HepG2 (cell line): ENCODE measurements around the gene SLC35B1. TPM values are rescaled to one million over a fixed set of nuclear protein-coding genes. Genes with fewer than 3 reads are reported as not detected.

Experiments used
- ATAC-seq: fragments of 200-7000 bp; cut with Tn5 transposase; 3 replicates; pipeline ENCODE4 v1.9.1; 2020; ENCODE audit warnings: mild to moderate bottlenecking, moderate library complexity
- BruUV-seq: library from RNA; stranded (reverse); fragments of 400-500 nt; replicated peaks from 2 replicates; lab custom pipeline; 2021; lab: Mats Ljungman, UMichigan
- CTCF ChIA-PET: fragments of 300-600 bp; formaldehyde crosslinking; extraction: SDS; loops from one replicate; lab custom pipeline; 2021; ENCODE audit warnings: low total read pairs, inconsistent platforms, low intra/inter-chr PET ratio; lab: Yijun Ruan, JAX
- POLR2A ChIA-PET: fragments of 350-600 bp; sonication (Branson Sonifier 250); formaldehyde crosslinking; loops from one replicate; lab custom pipeline; 2020; ENCODE audit warnings: antibody characterized with exemption, inconsistent platforms; lab: Yijun Ruan, JAX
- DNase-seq: peaks from one replicate; pipeline ENCODE4 v3.0.0-alpha.2; 2015; ENCODE audit warnings: low spot score
- FAIRE-seq: peaks from 3 replicates; lab custom pipeline; 2011; peaks lifted over from hg19 to GRCh38; lab: Jason Lieb, UNC
- H2AFZ ChIP-seq: one replicate; pipeline ENCODE4 v1.6.1; 2011; ENCODE audit warnings: low read length, inconsistent platforms
- H3K27ac ChIP-seq: fragments of 300-600 bp; 3 replicates; pipeline ENCODE4 v1.8.0; 2011; ENCODE audit warnings: mixed run types, mild to moderate bottlenecking, mixed read lengths, low read length, inconsistent platforms; ENCODE audit not compliant: insufficient read depth; ENCODE audit errors: extremely low read length
- H3K27me3 ChIP-seq, 2 experiments: fragments of 200-600 bp in 1 of 2; 2 replicates in 1 of 2; 3 replicates in 1 of 2; pipeline versions ENCODE4 v1.6.0 to v1.8.0; 2011; ENCODE audit warnings: low read length in 2 of 2, mild to moderate bottlenecking in 2 of 2, moderate library complexity in 2 of 2, inconsistent platforms in 1 of 2; ENCODE audit not compliant: insufficient read depth in 2 of 2, control insufficient read depth in 1 of 2
- H3K36me3 ChIP-seq, 2 experiments: fragments of 200-600 bp in 1 of 2; replicated peaks in 1 of 2; 2 replicates in 1 of 2; 3 replicates in 1 of 2; pipeline versions ENCODE4 v1.5.1 to v1.8.0; 2011; ENCODE audit warnings: low read length in 2 of 2, inconsistent platforms in 1 of 2; ENCODE audit not compliant: insufficient read depth in 2 of 2, control insufficient read depth in 1 of 2
- H3K4me1 ChIP-seq: 2 replicates; pipeline ENCODE4 v1.5.1; 2012; ENCODE audit warnings: low read length, inconsistent platforms; ENCODE audit not compliant: insufficient read depth
- H3K4me2 ChIP-seq: 2 replicates; pipeline ENCODE4 v1.6.0; 2011; ENCODE audit warnings: low read depth, low read length, inconsistent platforms
- H3K4me3 ChIP-seq, 3 experiments: fragments of 200-600 bp in 1 of 3; sonication (generic), shearing (Covaris generic) in 1 of 3; replicated peaks in 1 of 3; 2 replicates each; pipeline ENCODE4 v1.5.1; 2011 to 2016; ENCODE audit warnings: low read length in 3 of 3, inconsistent platforms in 2 of 3, low read depth in 2 of 3, mild to moderate bottlenecking in 2 of 3, control low read depth in 1 of 3, mixed read lengths in 1 of 3; ENCODE audit not compliant: insufficient read depth in 1 of 3
- H3K79me2 ChIP-seq: one replicate; pipeline ENCODE4 v1.6.1; 2011; ENCODE audit warnings: low read length, inconsistent platforms; ENCODE audit not compliant: insufficient read depth
- H3K9ac ChIP-seq: 2 replicates; pipeline ENCODE4 v1.6.0; 2011; ENCODE audit warnings: mild to moderate bottlenecking, low read depth, low read length, inconsistent platforms; ENCODE audit not compliant: insufficient read depth
- H3K9me3 ChIP-seq: 2 replicates; pipeline ENCODE4 v1.5.1; 2012; ENCODE audit warnings: mild to moderate bottlenecking, low read length
- H4K20me1 ChIP-seq: 2 replicates; pipeline ENCODE4 v1.6.0; 2011; ENCODE audit warnings: inconsistent platforms, mild to moderate bottlenecking, low read length, moderate library complexity; ENCODE audit not compliant: insufficient read depth
- AGO2 ChIP-seq: fragments of 200-400 bp; formaldehyde crosslinking; optimal IDR thresholded peaks from 2 replicates; pipeline ENCODE3; 2017; ENCODE audit warnings: mild to moderate bottlenecking, low read depth, low read length, moderate library complexity
- CENPT ChIP-seq: sonication (generic); formaldehyde crosslinking; IDR thresholded peaks from 2 replicates; pipeline ENCODE4 v1.8.0; 2022; ENCODE audit warnings: low read depth, mild to moderate bottlenecking, moderate library complexity, missing genetic modification reagents
- KLF16 ChIP-seq, 2 experiments: sonication (generic) in 1 of 2; formaldehyde crosslinking in 1 of 2; IDR thresholded peaks; 2 replicates each; pipeline versions ENCODE4 v1.6.1 to v1.8.0; 2016 to 2023; ENCODE audit warnings: missing genetic modification reagents in 2 of 2, missing compliant biosample characterization in 1 of 2
- MATR3 ChIP-seq: sonication (generic); formaldehyde crosslinking; IDR thresholded peaks from 2 replicates; pipeline ENCODE4 v1.4.0; 2020; ENCODE audit warnings: missing genetic modification reagents
- MTF2 ChIP-seq: sonication (generic); formaldehyde crosslinking; IDR thresholded peaks from 2 replicates; pipeline ENCODE4 v1.5.0; 2020; ENCODE audit warnings: missing genetic modification reagents, borderline replicate concordance
- TEAD3 ChIP-seq: optimal IDR thresholded peaks from 2 replicates; pipeline ENCODE3; 2016; ENCODE audit warnings: borderline replicate concordance
- THYN1 ChIP-seq: sonication (generic); formaldehyde crosslinking; IDR thresholded peaks from 2 replicates; pipeline ENCODE4 v1.8.1; 2023; ENCODE audit warnings: low read depth, mild to moderate bottlenecking, moderate library complexity, missing genetic modification reagents, borderline replicate concordance
- ZHX1 ChIP-seq: sonication (generic); formaldehyde crosslinking; IDR thresholded peaks from 2 replicates; pipeline ENCODE4 v1.8.1; 2022; ENCODE audit warnings: low read depth, mild to moderate bottlenecking, missing genetic modification reagents
- ZNF746 ChIP-seq: sonication (generic); formaldehyde crosslinking; IDR thresholded peaks from 2 replicates; pipeline ENCODE4 v1.8.0; 2022; ENCODE audit warnings: mild to moderate bottlenecking, missing genetic modification reagents
- WGBS: methylation state at CpG from one replicate; pipeline ENCODE4 v1.1.6; 2017; ENCODE audit warnings: low lambda C conversion rate; 5-methylcytosine and 5-hydroxymethylcytosine counted together
- in situ Hi-C: cut with HindIII; loops from 2 replicates; pipeline ENCODE4 v1.10.0; 2017; ENCODE audit warnings: low pct_unique_long_range_greater_than_20kb; ENCODE audit not compliant: extremely low pct_ligation_motif_present
- intact Hi-C: fragments of 100-400 bp; cut with micrococcal nuclease; formaldehyde crosslinking; loops from one replicate; pipeline ENCODE4 v1.10.0; 2022; ENCODE audit not compliant: unreplicated experiment
- polyA plus RNA-seq, 8 experiments: library from polyadenylated mRNA; depleted of rRNA in 3 of 8; stranded (reverse) in 7 of 8; unstranded in 1 of 8; fragments of >200 nt; fragmentation: Illumina TruSeq in 4 of 8; extraction: Trizol in 4 of 8; gene quantifications; 2 replicates each; pipeline versions ENCODE4 v1.2.1 to v1.2.3, GENCODE V29; 2011 to 2016; ENCODE audit warnings: low read depth in 4 of 8, missing spikeins in 1 of 8, mixed read lengths in 1 of 8; ENCODE audit not compliant: insufficient read depth in 1 of 8
- total RNA-seq, 5 experiments: library from RNA; depleted of rRNA; stranded (reverse); fragments of >200 nt; fragmentation: Illumina TruSeq; extraction: Trizol; gene quantifications; 2 replicates each; pipeline ENCODE4 v1.2.3, GENCODE V29; 2016; ENCODE audit warnings: low read depth in 1 of 5
- TF ChIP-seq, protein P1 (sequence below): sonication (generic); formaldehyde crosslinking; IDR thresholded peaks from 2 replicates; pipeline ENCODE4 v1.4.0; 2020; ENCODE audit warnings: missing genetic modification reagents, borderline replicate concordance
- TF ChIP-seq, protein P2 (sequence below): sonication (generic); formaldehyde crosslinking; IDR thresholded peaks from 2 replicates; pipeline ENCODE4 v1.4.0; 2020; ENCODE audit warnings: mild to moderate bottlenecking, missing genetic modification reagents

SLC35B1 gene
- total and polyA plus RNA-seq, 2 of the 13 experiments (the other 11 are each of a cell fraction or from before 2014, with no cell fraction given), result 99.6 to 113 TPM

- no peaks in the 10 kb centered on the region for H4K20me1 ChIP-seq
- WGBS, result 98% methylated on average over 4 of the region's 4 CpGs
- no TSS peak for BruUV-seq
- ChIA-PET CTCF (no interaction called here), POLR2A (no interaction called here)
- in situ Hi-C loops, result no loop called here
- no peaks in the 10 kb centered on the region for H3K4me1 ChIP-seq
- DNase-seq, result no peak
- no peak for TF ChIP-seq MTF2 (CRISPR knock-in tag)
- no peak for TF ChIP-seq THYN1
- TF ChIP-seq, all 625 proteins: peak for 0
- Histone ChIP-seq H3K27me3 (no peaks in the 10 kb centered on the region), H3K36me3 (peaks cover 3 to 17% of the 10 kb centered on the region in 2 experiments; a peak in 4 of 5 replicates), H3K9me3 (no peaks in the 10 kb centered on the region), H3K9ac (no peak overlapping the region), H3K4me2 (no peak overlapping the region), H2AFZ (no peak overlapping the region), H3K79me2 (no peaks in the 10 kb centered on the region), H3K4me3 (no peak overlapping the region), H3K27ac (no peak overlapping the region)
- FAIRE-seq (no peak), ATAC-seq (no peak)
- intact Hi-C loops, result no loop called here
These were observed 19.6 kb upstream of the SLC35B1 start for GRCh38 chr17:49727380-49727779.

DNA sequence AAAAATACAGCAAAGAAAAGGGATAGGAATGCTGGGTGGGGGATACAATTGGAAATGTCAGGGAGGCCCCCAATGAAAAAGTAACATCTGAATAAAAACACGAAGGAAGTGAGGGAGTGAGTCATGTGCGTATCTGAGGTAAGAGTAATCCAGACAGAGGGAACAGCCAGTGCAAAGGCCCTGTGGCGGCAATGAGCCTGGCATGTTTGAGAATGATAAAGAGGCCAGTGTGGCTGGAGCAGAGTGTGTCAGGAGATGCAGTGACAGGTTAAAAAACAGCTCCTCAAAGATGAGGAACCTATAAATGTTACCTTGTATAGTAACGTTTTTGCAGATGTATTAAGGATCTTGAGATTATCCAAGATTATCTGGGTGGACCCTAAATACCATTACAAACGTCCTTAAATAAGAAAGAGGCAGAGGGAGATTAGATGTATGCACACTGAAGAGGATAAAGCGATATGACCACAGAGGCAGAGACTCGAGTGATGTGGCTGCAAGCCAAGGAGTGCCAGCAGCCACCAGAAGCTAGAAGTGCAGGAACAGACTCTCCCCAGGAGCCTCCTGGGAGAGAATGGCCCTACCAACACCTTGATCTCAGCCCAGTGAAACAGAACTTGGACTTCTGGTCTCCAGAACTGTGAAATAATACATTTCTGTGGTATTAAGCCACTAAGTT is 17.8 kb upstream of the SLC35B1 start:
- Histone ChIP-seq H3K27me3 (no peaks in the 10 kb centered on the region), H3K4me3 (no peak overlapping the region), H3K4me1 (no peaks in the 10 kb centered on the region), H4K20me1 (no peaks in the 10 kb centered on the region), H2AFZ (no peak overlapping the region), H3K36me3 (peaks cover 5 to 21% of the 10 kb centered on the region in 2 experiments), H3K9me3 (no peaks in the 10 kb centered on the region), H3K79me2 (no peaks in the 10 kb centered on the region), H3K4me2 (no peak overlapping the region), H3K9ac (no peak overlapping the region), H3K27ac (no peak overlapping the region)
- BruUV-seq, result no TSS peak
- 87% methylated on average over 7 of the region's 7 CpGs for WGBS
- in situ Hi-C loops, result no loop called here
- intact Hi-C loops, result no loop called here
- ATAC-seq (no peak), DNase-seq (no peak), FAIRE-seq (no peak)
- ChIA-PET CTCF (no interaction called here), POLR2A (no interaction called here)
- TF ChIP-seq MATR3 (no peak), ZNF746 (CRISPR knock-in tag) (no peak), CENPT (CRISPR knock-in tag) (no peak), TEAD3 (CRISPR knock-in tag) (no peak), AGO2 (no peak), ZHX1 (CRISPR knock-in tag) (no peak), KLF16 (CRISPR knock-in tag; IDR thresholded peaks at IDR 0.05) (no peak)
- TF ChIP-seq, protein P1, sequence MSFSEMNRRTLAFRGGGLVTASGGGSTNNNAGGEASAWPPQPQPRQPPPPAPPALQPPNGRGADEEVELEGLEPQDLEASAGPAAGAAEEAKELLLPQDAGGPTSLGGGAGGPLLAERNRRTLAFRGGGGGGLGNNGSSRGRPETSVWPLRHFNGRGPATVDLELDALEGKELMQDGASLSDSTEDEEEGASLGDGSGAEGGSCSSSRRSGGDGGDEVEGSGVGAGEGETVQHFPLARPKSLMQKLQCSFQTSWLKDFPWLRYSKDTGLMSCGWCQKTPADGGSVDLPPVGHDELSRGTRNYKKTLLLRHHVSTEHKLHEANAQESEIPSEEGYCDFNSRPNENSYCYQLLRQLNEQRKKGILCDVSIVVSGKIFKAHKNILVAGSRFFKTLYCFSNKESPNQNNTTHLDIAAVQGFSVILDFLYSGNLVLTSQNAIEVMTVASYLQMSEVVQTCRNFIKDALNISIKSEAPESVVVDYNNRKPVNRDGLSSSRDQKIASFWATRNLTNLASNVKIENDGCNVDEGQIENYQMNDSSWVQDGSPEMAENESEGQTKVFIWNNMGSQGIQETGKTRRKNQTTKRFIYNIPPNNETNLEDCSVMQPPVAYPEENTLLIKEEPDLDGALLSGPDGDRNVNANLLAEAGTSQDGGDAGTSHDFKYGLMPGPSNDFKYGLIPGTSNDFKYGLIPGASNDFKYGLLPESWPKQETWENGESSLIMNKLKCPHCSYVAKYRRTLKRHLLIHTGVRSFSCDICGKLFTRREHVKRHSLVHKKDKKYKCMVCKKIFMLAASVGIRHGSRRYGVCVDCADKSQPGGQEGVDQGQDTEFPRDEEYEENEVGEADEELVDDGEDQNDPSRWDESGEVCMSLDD, result no peak
- TF ChIP-seq, protein P2, sequence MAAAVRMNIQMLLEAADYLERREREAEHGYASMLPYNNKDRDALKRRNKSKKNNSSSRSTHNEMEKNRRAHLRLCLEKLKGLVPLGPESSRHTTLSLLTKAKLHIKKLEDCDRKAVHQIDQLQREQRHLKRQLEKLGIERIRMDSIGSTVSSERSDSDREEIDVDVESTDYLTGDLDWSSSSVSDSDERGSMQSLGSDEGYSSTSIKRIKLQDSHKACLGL (CRISPR knock-in tag), result no peak
